ENCODE results near the gene WDR44. TPM values are rescaled to one million over a fixed set of nuclear protein-coding genes. Genes with fewer than 3 reads are reported as not detected.
"Not testable (repeated sequence)": the region's sequence is repeated elsewhere in the genome, so short reads cannot be mapped to it uniquely, and the experiment has no call there.

Gene WDR44
- polyA plus RNA-seq, 3 donors from 2014 or later, result 3.8 to 7.0 (median 4.5) TPM

DNA sequence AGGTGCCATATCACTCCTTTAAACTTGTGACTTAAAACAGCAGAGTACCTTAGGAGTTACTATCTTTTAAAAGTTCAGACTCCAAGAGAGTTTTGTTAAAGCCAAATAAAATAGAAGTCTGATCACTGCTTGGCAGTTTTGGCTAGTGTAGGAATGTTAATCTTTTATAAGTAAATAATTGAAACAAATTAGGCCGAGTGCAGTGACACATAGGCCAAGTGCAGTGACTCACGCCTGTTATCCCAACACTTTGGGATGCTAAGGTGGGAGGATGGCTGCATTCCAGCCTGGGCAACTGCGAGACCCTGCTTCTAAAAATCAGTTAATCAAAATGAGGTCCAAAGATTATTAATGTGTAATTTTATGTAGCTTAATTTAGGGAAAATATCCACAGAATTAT, 37.2 kb downstream of the WDR44 start:
- Mint-ChIP-seq H3K4me3 (no peak overlapping the region), H3K4me1 (no peaks in the 10 kb centered on the region), H3K27ac (no peak overlapping the region), H3K27me3 (ENCODE audit: low read depth in 3 of 3) (peaks cover 0 to 2% (median 0%) of the 10 kb centered on the region in 3 donors), H3K36me3 (no peaks in the 10 kb centered on the region), H3K9me3 (no peaks in the 10 kb centered on the region)
- no peak for DNase-seq

DNA sequence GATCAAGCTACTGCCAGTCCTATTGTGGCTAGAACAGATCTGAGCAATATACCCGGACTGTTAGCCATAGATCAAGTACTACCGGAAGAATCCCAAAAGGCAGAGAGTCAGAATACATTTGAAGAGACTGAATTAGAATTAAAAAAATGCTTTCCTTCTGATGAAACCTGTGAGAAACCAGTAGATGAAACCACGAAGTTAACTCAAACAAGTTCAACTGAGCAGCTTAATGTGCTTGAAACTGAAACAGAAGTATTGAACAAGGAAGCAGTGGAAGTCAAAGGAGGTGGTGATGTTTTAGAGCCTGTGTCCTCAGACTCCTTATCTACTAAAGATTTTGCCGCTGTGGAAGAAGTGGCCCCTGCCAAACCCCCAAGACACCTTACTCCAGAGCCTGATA, 46.8 kb downstream of the WDR44 start:
- H3K36me3 Mint-ChIP-seq, result peaks cover 0 to 5% (median 3%) of the 10 kb centered on the region in 3 donors
- H3K9me3 Mint-ChIP-seq, result no peaks in the 10 kb centered on the region
- no peak for DNase-seq
- peak overlapping the region in 1 of 6 donors; percentile 30 for H3K27ac Mint-ChIP-seq
- no peak overlapping the region for H3K4me3 Mint-ChIP-seq
- H3K4me1 Mint-ChIP-seq, result peaks cover 3 to 10% of the 10 kb centered on the region in 2 donors
- H3K27me3 Mint-ChIP-seq (ENCODE audit: low read depth in 3 of 3), result peaks cover 0 to 2% (median 0%) of the 10 kb centered on the region in 3 donors

DNA sequence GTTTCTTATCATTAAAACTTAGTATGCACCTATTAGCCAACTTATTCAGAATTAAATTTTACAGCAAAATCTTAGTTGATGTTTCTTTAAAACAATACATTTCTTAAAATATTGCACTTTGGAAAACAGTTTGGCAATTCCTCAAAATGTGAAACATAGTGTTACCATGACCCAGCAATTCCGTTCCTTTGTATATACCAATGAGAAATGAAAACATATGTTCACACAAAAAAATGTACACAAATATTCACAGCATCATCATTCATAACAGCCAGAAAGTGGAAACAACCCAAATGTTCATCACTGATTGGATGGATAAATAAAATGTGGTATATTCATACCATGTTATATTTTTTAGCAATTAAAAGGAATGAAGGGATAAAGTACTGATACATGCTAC, 50.2 kb downstream of the WDR44 start:
- no peak for DNase-seq
- peaks cover 3 to 10% of the 10 kb centered on the region in 2 donors for H3K4me1 Mint-ChIP-seq
- H3K27me3 Mint-ChIP-seq (ENCODE audit: low read depth in 3 of 3), result peaks cover 0 to 2% (median 0%) of the 10 kb centered on the region in 3 donors
- no peak overlapping the region for H3K27ac Mint-ChIP-seq
- no peak overlapping the region for H3K4me3 Mint-ChIP-seq
- peaks cover 0 to 8% (median 3%) of the 10 kb centered on the region in 3 donors for H3K36me3 Mint-ChIP-seq
- H3K9me3 Mint-ChIP-seq, result no peaks in the 10 kb centered on the region

DNA sequence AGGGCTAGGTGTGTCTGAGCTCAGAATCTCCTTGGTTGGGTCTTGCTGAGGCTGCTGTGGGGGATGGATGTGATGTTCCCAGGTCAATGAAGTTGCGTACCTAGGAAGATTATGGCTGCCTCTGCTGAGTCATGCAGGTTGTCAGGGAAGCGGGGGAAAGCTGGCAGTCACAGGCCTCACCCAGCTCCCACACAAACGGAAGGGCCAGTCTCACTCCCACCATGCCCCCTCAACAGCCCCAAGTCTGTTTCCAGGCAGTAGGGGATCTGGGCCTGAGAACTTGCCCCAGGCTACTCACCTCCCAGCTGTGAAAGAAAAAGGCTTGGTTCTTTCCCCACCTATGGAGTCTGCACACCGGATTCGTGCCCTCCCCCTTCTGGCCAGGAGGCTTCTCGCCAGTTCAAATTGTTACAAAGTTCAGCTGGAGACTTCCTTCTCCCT, 72.9 kb downstream of the WDR44 start:
- H3K27ac Mint-ChIP-seq, result peak overlapping the region in 1 of 6 donors; percentile 1
- DNase-seq, result no peak
- H3K9me3 Mint-ChIP-seq, result no peaks in the 10 kb centered on the region
- H3K4me1 Mint-ChIP-seq, result peaks cover 6 to 9% of the 10 kb centered on the region in 2 donors
- peaks cover 0 to 5% (median 2%) of the 10 kb centered on the region in 3 donors for H3K27me3 Mint-ChIP-seq (ENCODE audit: low read depth in 3 of 3)
- H3K4me3 Mint-ChIP-seq, result no peak overlapping the region
- peaks cover 0 to 11% (median 3%) of the 10 kb centered on the region in 3 donors for H3K36me3 Mint-ChIP-seq

DNA sequence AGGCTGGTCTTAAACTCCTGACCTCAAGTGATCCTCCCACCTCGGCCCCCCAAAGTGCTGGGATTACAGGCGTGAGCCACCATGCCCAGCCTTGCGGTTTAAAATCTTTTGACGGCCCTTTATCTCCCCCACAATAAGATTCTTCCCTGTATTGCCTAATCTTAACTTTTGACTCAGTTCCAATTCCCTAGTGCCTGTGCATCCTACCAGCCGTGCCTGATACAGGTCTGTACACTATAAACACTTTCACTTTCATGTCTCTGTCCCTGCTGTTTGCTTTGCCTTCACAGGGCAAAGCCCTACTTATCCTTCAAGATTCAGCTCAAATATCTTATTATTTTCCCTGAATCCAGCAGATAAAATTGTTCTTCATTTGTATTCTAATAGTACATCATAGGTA, 74.6 kb downstream of the WDR44 start:
- peak in 1 of 3 donors; percentile 1 for DNase-seq
- Mint-ChIP-seq H3K9me3 (no peaks in the 10 kb centered on the region), H3K27me3 (ENCODE audit: low read depth in 3 of 3) (peaks cover 0 to 9% (median 2%) of the 10 kb centered on the region in 3 donors), H3K36me3 (peaks cover 5 to 15% (median 7%) of the 10 kb centered on the region in 3 donors), H3K4me1 (peaks cover 6 to 9% of the 10 kb centered on the region in 2 donors), H3K4me3 (peak overlapping the region in 2 of 5 donors; percentile 22 to 71), H3K27ac (peak overlapping the region in 3 of 6 donors; percentile 18 to 64 (median 49))

DNA sequence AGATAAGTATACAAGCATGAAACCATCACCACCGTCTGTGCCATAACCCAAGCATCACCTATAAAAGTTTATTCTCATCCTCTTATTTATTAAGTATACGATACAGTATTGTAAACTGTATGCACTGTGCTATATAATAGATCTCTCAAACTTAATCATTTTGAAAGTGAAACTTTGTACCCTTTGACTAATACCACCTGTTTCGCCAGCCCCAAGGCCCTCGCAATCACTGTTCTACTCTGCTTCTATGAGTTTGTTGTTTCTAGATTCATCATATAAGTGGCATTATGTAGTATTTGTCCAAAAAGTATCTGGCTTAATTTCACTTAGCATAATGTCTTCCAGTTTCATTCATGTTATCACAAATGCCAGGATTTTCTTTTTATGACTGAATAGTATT, 77.7 kb downstream of the WDR44 start:
- DNase-seq, result no peak
- Mint-ChIP-seq H3K36me3 (peaks cover 7 to 8% (median 7%) of the 10 kb centered on the region in 3 donors), H3K4me1 (peaks cover 6 to 9% of the 10 kb centered on the region in 2 donors), H3K9me3 (no peaks in the 10 kb centered on the region), H3K4me3 (no peak overlapping the region), H3K27ac (peak overlapping the region in 1 of 6 donors; percentile 45), H3K27me3 (ENCODE audit: low read depth in 3 of 3) (peaks cover 0 to 7% (median 2%) of the 10 kb centered on the region in 3 donors)

DNA sequence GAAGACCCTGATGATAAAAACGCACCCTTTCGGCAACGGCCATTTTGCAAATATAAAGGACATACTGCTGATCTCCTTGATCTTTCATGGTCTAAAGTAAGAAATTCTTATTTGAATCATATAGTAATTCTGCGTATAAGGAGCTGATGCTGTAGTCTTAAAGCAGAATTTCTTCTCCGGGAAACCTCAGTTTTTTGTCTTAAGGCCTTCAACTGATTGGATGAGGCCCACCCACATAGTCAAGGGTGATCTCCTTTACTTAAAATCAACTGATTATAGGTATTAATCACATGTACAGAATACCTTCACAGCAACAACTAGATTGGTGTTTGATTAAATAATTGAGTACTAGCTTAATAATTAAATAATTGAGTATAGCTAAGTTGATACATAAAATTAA, 86.9 kb downstream of the WDR44 start:
- H3K4me1 Mint-ChIP-seq, result no peaks in the 10 kb centered on the region
- peaks cover 0 to 6% (median 0%) of the 10 kb centered on the region in 3 donors for H3K36me3 Mint-ChIP-seq
- H3K27me3 Mint-ChIP-seq (ENCODE audit: low read depth in 3 of 3), result no peaks in the 10 kb centered on the region
- no peak for DNase-seq
- no peak overlapping the region for H3K27ac Mint-ChIP-seq
- no peak overlapping the region for H3K4me3 Mint-ChIP-seq
- H3K9me3 Mint-ChIP-seq, result no peaks in the 10 kb centered on the region

DNA sequence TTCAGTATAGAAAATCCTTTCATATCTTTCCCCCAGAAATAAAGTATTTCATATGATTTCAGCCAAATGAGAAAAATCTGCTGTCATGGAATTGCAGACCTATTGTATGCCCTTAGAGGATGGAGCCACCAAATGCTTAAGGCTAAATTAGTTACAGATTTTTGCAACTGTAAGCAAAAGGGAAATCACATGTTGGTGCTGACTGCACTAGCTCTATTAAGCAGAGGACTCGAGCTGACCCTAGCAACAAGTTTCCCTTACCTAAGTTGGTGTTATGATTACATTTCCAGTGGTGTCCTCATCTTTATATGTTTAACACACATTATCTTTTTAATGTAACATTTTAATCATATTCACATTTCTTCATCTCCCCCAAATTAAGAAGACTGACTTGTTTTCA, 91.4 kb downstream of the WDR44 start:
- H3K27ac Mint-ChIP-seq, result no peak overlapping the region
- no peak for DNase-seq
- no peaks in the 10 kb centered on the region for H3K9me3 Mint-ChIP-seq
- no peaks in the 10 kb centered on the region for H3K4me1 Mint-ChIP-seq
- H3K4me3 Mint-ChIP-seq, result no peak overlapping the region
- no peaks in the 10 kb centered on the region for H3K27me3 Mint-ChIP-seq (ENCODE audit: low read depth in 3 of 3)
- H3K36me3 Mint-ChIP-seq, result peaks cover under 1 to 4% (median 3%) of the 10 kb centered on the region in 3 donors

DNA sequence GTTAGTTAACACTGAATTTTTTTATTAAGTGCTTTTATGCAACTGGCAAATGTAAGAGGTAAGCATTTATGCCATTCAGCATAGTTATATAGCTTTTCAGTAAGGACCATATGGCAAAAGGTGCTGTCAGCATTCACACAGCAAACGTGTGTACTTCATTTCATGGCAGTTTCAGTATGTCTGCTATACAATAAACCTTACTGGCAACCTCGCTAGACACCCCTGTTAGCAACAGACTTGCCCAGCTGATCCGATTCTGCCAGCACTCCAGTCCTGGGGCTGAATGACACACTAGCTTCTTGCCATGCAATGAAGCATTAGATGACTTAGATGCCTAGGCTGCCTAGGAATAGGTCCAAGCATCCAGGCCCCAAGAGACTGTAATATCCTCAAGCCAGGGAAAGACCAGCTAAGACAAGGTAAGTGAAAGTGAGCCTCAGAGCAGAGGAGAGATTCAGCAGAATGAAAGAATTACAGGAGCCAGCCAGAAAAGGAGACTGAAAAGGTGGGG, 102.4 kb downstream of the WDR44 start:
- Mint-ChIP-seq H3K4me3 (no peak overlapping the region), H3K36me3 (peaks cover 5 to 10% (median 6%) of the 10 kb centered on the region in 3 donors), H3K27ac (peak overlapping the region in 1 of 6 donors; percentile 67), H3K27me3 (ENCODE audit: low read depth in 3 of 3) (peaks cover 0 to 6% (median 1%) of the 10 kb centered on the region in 3 donors), H3K4me1 (no peaks in the 10 kb centered on the region), H3K9me3 (no peaks in the 10 kb centered on the region)
- DNase-seq, result no peak

DNA sequence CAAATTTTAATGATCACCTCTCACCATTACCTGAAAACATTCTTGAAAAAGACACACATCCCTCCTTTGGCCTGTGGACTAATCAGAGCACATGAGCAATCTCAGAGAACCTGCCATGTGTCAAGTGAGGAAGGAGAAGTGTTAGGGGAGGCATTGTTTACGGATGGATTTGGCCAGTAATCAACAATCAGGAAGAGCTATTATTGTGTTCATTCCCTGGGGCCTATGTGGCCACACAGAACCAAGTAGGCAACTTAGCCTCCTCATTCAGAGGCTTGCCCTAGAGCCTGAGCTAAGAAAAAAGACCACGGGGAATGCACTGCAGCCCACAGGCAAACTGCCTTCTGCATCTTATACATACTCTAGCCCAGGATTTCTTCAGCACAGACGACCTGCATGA, 109.1 kb downstream of the WDR44 start:
- H3K9me3 Mint-ChIP-seq, result no peaks in the 10 kb centered on the region
- H3K36me3 Mint-ChIP-seq, result peaks cover 3 to 6% (median 3%) of the 10 kb centered on the region in 3 donors
- H3K27me3 Mint-ChIP-seq (ENCODE audit: low read depth in 3 of 3), result peaks cover 2 to 4% (median 3%) of the 10 kb centered on the region in 3 donors
- H3K4me1 Mint-ChIP-seq, result peaks cover 0 to 2% of the 10 kb centered on the region in 2 donors
- no peak overlapping the region for H3K4me3 Mint-ChIP-seq
- H3K27ac Mint-ChIP-seq, result no peak overlapping the region
- no peak for DNase-seq

DNA sequence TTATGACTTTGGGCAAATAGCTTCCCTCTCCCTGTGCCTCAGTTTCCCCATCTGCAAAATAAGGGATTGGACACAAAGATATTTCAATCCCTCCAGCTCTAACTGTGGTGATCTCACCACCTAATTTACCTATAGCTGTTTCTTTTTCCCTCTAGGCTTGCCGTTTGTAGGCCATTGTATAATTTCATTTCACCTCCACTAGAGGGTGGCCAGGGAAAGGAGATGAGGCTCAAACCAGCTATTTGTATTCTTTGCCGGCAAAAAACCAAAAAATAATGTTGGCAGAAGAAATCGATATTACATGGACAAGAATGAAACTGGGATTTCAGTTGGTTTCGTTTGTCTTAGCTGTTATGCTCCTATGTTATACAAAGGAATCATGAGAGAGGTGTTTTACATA, 113.6 kb downstream of the WDR44 start:
- Mint-ChIP-seq H3K27ac (no peak overlapping the region), H3K4me3 (no peak overlapping the region)

DNA sequence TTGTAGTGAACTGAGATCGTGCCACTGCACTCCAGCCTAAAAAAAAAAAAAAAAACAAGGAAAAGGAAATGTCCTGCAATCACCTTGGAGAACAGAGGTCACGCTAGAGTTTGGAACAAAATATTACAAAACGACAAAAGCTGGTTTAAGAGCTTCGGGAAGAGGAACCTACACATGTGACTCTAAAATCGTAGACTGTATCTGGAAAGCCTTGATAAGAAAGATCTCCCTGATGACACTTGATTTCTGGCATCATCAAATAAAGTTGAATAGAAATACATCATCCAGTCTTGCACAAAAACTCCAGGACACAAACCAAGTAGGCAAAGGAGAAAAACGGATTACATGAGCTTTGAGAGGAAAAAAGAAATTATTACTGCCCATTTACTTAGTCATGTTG, 118.6 kb downstream of the WDR44 start:
- peaks cover 0 to 2% of the 10 kb centered on the region in 2 donors for H3K4me1 Mint-ChIP-seq
- DNase-seq, result no peak
- H3K9me3 Mint-ChIP-seq, result no peaks in the 10 kb centered on the region
- H3K36me3 Mint-ChIP-seq, result no peaks in the 10 kb centered on the region
- no peak overlapping the region for H3K4me3 Mint-ChIP-seq
- no peak overlapping the region for H3K27ac Mint-ChIP-seq
- H3K27me3 Mint-ChIP-seq (ENCODE audit: low read depth in 3 of 3), result peaks cover 1 to 5% (median 3%) of the 10 kb centered on the region in 3 donors

More for the DNA sequence above, 113.6 kb downstream of the WDR44 start:
- Mint-ChIP-seq H3K9me3 (no peaks in the 10 kb centered on the region), H3K36me3 (no peaks in the 10 kb centered on the region), H3K4me1 (peaks cover 0 to 2% of the 10 kb centered on the region in 2 donors), H3K27me3 (ENCODE audit: low read depth in 3 of 3) (peaks cover 3 to 7% (median 5%) of the 10 kb centered on the region in 3 donors)
- DNase-seq, result peak; percentile 20 to 42 (median 26)

DNA sequence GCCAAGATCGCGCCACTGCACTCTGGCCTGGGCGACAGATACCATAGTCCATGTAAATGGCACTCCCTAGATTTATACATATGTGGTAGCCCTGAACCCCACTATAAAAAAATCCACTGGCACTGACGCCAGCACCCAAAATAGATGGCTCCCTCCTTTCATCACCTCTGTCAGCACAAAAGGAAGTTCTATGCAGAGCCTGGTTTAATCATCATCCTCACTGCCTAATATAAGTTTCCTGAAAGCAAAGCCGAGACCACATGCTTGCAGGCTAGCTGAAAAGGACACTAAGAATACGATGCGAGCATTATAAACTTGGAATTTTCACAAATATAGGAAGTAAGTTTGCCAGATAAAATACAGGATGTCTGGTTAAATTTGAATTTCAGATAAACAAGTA, 122.2 kb downstream of the WDR44 start:
- Mint-ChIP-seq H3K9me3 (peaks cover 0 to 9% (median under 1%) of the 10 kb centered on the region in 6 donors), H3K27ac (no peak overlapping the region), H3K27me3 (ENCODE audit: low read depth in 3 of 3) (peaks cover 0 to 5% (median 2%) of the 10 kb centered on the region in 3 donors), H3K4me3 (no peak overlapping the region), H3K4me1 (no peaks in the 10 kb centered on the region), H3K36me3 (no peaks in the 10 kb centered on the region)
- no peak for DNase-seq

DNA sequence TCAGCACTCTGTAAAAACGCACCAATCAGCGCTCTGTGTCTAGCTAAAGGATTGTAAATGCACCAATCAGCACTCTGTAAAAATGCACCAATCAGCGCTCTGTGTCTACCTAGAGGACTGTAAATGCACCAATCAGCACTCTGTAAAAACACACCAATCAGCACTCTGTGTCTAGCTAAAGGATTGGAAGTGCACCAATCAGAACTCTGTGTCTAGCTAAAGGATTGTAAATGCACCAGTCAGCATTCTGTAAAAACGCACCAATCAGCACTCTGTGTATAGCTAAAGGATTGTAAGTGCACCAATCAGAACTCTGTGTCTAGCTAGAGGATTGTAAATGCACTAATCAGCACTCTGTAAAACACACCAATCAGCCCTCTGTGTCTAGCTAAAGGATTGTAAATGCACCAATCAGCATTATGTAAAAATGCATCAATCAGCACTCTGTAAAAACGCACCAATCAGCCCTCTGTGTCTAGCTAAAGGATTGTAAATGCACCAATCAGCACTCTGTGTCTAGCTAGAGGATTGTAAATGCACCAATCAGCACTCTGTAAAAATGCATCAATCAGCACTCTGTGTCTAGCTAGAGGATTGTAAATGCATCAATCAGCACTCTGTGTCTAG, 124.9 kb downstream of the WDR44 start:
- H3K9me3 Mint-ChIP-seq; H3K4me1 Mint-ChIP-seq; H3K36me3 Mint-ChIP-seq; H3K27me3 Mint-ChIP-seq (ENCODE audit: low read depth in 3 of 3); H3K4me3 Mint-ChIP-seq; H3K27ac Mint-ChIP-seq; DNase-seq: not testable (repeated sequence)
